GM12878 (cell line): Measurements from ENCODE around the gene PDE1C. TPM values are rescaled to one million over a fixed set of nuclear protein-coding genes. Genes with fewer than 3 reads are reported as not detected.

Experiments used
- CBFB ChIP-seq: IDR thresholded peaks from 2 replicates; pipeline ENCODE4 v1.6.1; 2016; ENCODE audit warnings: antibody characterized with exemption, low read depth
- CHD4 ChIP-seq: fragments of 200-600 bp; sonication (generic); IDR thresholded peaks from 2 replicates; pipeline ENCODE4 v1.6.1; 2016; ENCODE audit warnings: mild to moderate bottlenecking
- CREB1 ChIP-seq: IDR thresholded peaks from 2 replicates; pipeline ENCODE4 v1.6.1; 2012; ENCODE audit warnings: low read depth, mild to moderate bottlenecking, inconsistent platforms
- FOXK2 ChIP-seq: fragments of 450-650 bp; IDR thresholded peaks from 2 replicates; pipeline ENCODE4 v1.6.1; 2017; ENCODE audit warnings: mild to moderate bottlenecking, moderate library complexity
- HCFC1 ChIP-seq: fragments of 150-350 bp; IDR thresholded peaks from 2 replicates; pipeline ENCODE4 v1.6.1; 2014; ENCODE audit warnings: low read length
- JUND ChIP-seq: IDR thresholded peaks from 2 replicates; pipeline ENCODE4 v1.6.1; 2012; ENCODE audit warnings: low read depth, mild to moderate bottlenecking, low read length, improper control_type of control experiment, moderate library complexity
- MEF2B ChIP-seq: fragments of 450-650 bp; IDR thresholded peaks from 2 replicates; pipeline ENCODE4 v1.6.1; 2018; ENCODE audit warnings: mild to moderate bottlenecking, moderate library complexity; ENCODE audit not compliant: partially characterized antibody, poor library complexity, severe bottlenecking
- NRF1 ChIP-seq: conservative IDR thresholded peaks from 2 replicates; pipeline ENCODE4 v1.6.1; 2011; ENCODE audit warnings: mild to moderate bottlenecking, low read depth, low read length, improper control_type of control experiment
- PML ChIP-seq: IDR thresholded peaks from 2 replicates; pipeline ENCODE4 v1.6.1; 2012; ENCODE audit warnings: low read length, inconsistent platforms
- RBBP5 ChIP-seq: fragments of 200-600 bp; sonication (generic); conservative IDR thresholded peaks from 2 replicates; pipeline ENCODE4 v1.6.1; 2016
- STAT1 ChIP-seq: fragments of 450-650 bp; conservative IDR thresholded peaks from 2 replicates; pipeline ENCODE4 v1.6.1; 2014; ENCODE audit warnings: antibody characterized with exemption, mild to moderate bottlenecking
- SUZ12 ChIP-seq: fragments of 200-600 bp; sonication (generic); IDR thresholded peaks from one replicate; pipeline ENCODE4 v1.6.1; 2018; ENCODE audit warnings: antibody characterized with exemption, mild to moderate bottlenecking; ENCODE audit not compliant: unreplicated experiment
- ZNF207 ChIP-seq: fragments of 450-650 bp; IDR thresholded peaks from 2 replicates; pipeline ENCODE4 v1.6.1; 2014; ENCODE audit warnings: antibody characterized with exemption, mild to moderate bottlenecking, borderline replicate concordance
- polyA plus RNA-seq, 11 experiments: library from polyadenylated mRNA; depleted of rRNA in 4 of 11; unstranded in 6 of 11; stranded (reverse) in 5 of 11; fragments of >200 nt; fragmentation: Nextera tagmentation in 4 of 11; fragmentation: Illumina TruSeq in 1 of 11; extraction: Ambion mirVana in 4 of 11; extraction: Trizol in 1 of 11; gene quantifications; 1 replicate in 1 of 11; 2 replicates in 10 of 11; pipeline versions ENCODE4 v1.2.1 to v1.2.3, GENCODE V29; 2011 to 2016; ENCODE audit warnings: inconsistent platforms in 2 of 11, missing spikeins in 2 of 11, low read depth in 1 of 11
- total RNA-seq, 4 experiments: library from RNA; depleted of rRNA in 3 of 4; stranded (reverse); fragments of >200 nt in 3 of 4; fragmentation: Illumina TruSeq in 1 of 4; extraction: Trizol in 1 of 4; gene quantifications; 2 replicates each; pipeline versions ENCODE4 v1.2.1 to v1.2.3, GENCODE V29; 2013 to 2021
- TF ChIP-seq, protein P1 (sequence below): fragments of 450-650 bp; IDR thresholded peaks from 2 replicates; pipeline ENCODE4 v1.6.1; 2017; ENCODE audit warnings: mild to moderate bottlenecking, low read depth, inconsistent platforms; ENCODE audit not compliant: poor library complexity, severe bottlenecking
- TF ChIP-seq, protein P2 (sequence below): fragments of 150-350 bp; IDR thresholded peaks from 2 replicates; pipeline ENCODE4 v1.6.1; 2014; ENCODE audit warnings: mild to moderate bottlenecking, low read depth, low read length
- TF ChIP-seq, protein P3 (sequence below): IDR thresholded peaks from 2 replicates; pipeline ENCODE4 v1.6.1; 2011; ENCODE audit warnings: borderline replicate concordance, low read depth, mild to moderate bottlenecking, moderate library complexity, low read length; ENCODE audit not compliant: insufficient read depth, poor library complexity, severe bottlenecking
- TF ChIP-seq, protein P4 (sequence below): fragments of 450-650 bp; IDR thresholded peaks from 2 replicates; pipeline ENCODE4 v1.6.1; 2014; ENCODE audit warnings: mild to moderate bottlenecking
- TF ChIP-seq, protein P5 (sequence below): fragments of 450-650 bp; IDR thresholded peaks from 2 replicates; pipeline ENCODE4 v1.6.1; 2017; ENCODE audit warnings: borderline replicate concordance
- TF ChIP-seq, protein P6 (sequence below): IDR thresholded peaks from 2 replicates; pipeline ENCODE4 v1.6.1; 2012; ENCODE audit warnings: low read depth, low read length, improper control_type of control experiment

Gene PDE1C
- total and polyA plus RNA-seq, 10 of the 15 experiments (the other 5 are each of a cell fraction or from before 2014, with no cell fraction given), result 0.29 to 2.3 (median 0.70) TPM

DNA sequence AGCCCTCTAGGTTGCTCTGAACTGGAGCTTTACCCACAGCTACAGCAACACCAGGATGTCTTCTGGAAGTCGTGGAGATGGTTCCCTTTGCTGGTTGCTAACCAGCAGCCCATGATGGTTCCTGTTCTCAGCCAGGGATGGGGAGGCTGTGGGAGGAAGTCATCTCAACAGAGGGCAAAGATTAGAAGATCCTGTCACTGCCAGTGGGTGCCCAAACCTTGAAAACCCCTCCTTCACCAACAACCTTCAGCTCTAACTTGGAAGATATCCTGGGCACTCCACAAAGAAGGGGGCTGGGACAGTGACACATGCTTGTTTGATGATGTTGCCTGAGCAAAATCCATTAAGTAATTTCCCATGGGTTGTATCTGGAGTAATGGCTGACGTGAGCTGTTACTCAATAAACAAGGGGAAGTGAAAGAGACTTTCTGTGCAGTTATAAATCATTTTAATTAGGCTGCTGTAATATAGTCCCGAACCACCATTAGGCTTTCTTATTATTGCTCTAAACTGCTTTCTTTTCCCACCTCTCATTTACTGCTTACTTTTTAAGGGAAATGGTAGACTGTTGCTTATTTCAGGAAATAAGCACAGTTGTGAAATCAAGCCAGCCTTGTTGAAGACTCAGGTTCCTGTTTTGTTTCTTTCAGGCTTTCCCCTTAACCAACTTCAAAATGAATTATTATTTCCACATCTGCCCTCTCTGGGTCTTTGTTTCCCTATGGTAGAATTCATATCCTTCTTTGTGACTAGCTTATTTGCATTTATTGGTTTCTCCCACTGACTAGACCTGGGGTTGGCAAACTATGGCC lies 258.4 kb downstream of the PDE1C start (continued):
- TF ChIP-seq, protein P1, sequence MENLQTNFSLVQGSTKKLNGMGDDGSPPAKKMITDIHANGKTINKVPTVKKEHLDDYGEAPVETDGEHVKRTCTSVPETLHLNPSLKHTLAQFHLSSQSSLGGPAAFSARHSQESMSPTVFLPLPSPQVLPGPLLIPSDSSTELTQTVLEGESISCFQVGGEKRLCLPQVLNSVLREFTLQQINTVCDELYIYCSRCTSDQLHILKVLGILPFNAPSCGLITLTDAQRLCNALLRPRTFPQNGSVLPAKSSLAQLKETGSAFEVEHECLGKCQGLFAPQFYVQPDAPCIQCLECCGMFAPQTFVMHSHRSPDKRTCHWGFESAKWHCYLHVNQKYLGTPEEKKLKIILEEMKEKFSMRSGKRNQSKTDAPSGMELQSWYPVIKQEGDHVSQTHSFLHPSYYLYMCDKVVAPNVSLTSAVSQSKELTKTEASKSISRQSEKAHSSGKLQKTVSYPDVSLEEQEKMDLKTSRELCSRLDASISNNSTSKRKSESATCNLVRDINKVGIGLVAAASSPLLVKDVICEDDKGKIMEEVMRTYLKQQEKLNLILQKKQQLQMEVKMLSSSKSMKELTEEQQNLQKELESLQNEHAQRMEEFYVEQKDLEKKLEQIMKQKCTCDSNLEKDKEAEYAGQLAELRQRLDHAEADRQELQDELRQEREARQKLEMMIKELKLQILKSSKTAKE, result peak; percentile 55
- TF ChIP-seq, protein P2, sequence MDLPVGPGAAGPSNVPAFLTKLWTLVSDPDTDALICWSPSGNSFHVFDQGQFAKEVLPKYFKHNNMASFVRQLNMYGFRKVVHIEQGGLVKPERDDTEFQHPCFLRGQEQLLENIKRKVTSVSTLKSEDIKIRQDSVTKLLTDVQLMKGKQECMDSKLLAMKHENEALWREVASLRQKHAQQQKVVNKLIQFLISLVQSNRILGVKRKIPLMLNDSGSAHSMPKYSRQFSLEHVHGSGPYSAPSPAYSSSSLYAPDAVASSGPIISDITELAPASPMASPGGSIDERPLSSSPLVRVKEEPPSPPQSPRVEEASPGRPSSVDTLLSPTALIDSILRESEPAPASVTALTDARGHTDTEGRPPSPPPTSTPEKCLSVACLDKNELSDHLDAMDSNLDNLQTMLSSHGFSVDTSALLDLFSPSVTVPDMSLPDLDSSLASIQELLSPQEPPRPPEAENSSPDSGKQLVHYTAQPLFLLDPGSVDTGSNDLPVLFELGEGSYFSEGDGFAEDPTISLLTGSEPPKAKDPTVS, result no peak
- TF ChIP-seq, protein P3, sequence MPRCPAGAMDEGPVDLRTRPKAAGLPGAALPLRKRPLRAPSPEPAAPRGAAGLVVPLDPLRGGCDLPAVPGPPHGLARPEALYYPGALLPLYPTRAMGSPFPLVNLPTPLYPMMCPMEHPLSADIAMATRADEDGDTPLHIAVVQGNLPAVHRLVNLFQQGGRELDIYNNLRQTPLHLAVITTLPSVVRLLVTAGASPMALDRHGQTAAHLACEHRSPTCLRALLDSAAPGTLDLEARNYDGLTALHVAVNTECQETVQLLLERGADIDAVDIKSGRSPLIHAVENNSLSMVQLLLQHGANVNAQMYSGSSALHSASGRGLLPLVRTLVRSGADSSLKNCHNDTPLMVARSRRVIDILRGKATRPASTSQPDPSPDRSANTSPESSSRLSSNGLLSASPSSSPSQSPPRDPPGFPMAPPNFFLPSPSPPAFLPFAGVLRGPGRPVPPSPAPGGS, result no peak
- TF ChIP-seq PML, result no peak
- TF ChIP-seq JUND, result no peak
- no peak for TF ChIP-seq NRF1
- TF ChIP-seq RBBP5, result no peak
- no peak for TF ChIP-seq CBFB
- TF ChIP-seq ZNF207, result no peak
- no peak for TF ChIP-seq CREB1
- TF ChIP-seq, protein P4, sequence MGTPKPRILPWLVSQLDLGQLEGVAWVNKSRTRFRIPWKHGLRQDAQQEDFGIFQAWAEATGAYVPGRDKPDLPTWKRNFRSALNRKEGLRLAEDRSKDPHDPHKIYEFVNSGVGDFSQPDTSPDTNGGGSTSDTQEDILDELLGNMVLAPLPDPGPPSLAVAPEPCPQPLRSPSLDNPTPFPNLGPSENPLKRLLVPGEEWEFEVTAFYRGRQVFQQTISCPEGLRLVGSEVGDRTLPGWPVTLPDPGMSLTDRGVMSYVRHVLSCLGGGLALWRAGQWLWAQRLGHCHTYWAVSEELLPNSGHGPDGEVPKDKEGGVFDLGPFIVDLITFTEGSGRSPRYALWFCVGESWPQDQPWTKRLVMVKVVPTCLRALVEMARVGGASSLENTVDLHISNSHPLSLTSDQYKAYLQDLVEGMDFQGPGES, result no peak
- TF ChIP-seq MEF2B, result peak; percentile 78
- TF ChIP-seq FOXK2, result no peak; the same call in 1 of the 2 replicates
- TF ChIP-seq, protein P5, sequence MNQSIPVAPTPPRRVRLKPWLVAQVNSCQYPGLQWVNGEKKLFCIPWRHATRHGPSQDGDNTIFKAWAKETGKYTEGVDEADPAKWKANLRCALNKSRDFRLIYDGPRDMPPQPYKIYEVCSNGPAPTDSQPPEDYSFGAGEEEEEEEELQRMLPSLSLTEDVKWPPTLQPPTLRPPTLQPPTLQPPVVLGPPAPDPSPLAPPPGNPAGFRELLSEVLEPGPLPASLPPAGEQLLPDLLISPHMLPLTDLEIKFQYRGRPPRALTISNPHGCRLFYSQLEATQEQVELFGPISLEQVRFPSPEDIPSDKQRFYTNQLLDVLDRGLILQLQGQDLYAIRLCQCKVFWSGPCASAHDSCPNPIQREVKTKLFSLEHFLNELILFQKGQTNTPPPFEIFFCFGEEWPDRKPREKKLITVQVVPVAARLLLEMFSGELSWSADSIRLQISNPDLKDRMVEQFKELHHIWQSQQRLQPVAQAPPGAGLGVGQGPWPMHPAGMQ, result no peak
- no peak for TF ChIP-seq STAT1
- TF ChIP-seq, protein P6, sequence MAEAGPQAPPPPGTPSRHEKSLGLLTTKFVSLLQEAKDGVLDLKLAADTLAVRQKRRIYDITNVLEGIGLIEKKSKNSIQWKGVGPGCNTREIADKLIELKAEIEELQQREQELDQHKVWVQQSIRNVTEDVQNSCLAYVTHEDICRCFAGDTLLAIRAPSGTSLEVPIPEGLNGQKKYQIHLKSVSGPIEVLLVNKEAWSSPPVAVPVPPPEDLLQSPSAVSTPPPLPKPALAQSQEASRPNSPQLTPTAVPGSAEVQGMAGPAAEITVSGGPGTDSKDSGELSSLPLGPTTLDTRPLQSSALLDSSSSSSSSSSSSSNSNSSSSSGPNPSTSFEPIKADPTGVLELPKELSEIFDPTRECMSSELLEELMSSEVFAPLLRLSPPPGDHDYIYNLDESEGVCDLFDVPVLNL, result no peak
- no peak for TF ChIP-seq CHD4
- TF ChIP-seq SUZ12, result no peak
- no peak for TF ChIP-seq HCFC1
